Panc1 (cell line): ENCODE results near the gene PTPRE. TPM values are rescaled to one million over a fixed set of nuclear protein-coding genes. Genes with fewer than 3 reads are reported as not detected.

Source experiments
- ATAC-seq: fragments of 200-7000 bp; cut with Tn5 transposase; 2 replicates; pipeline ENCODE4 v1.9.1; 2020; ENCODE audit warnings: mild to moderate bottlenecking, moderate library complexity
- BruUV-seq: library from RNA; stranded (reverse); fragments of 400-500 nt; replicated peaks from 2 replicates; lab custom pipeline; 2021; lab: Mats Ljungman, UMichigan
- CTCF ChIA-PET: fragments of 300-600 bp; sonication (Branson Sonifier 250); formaldehyde crosslinking; loops from one replicate; lab custom pipeline; 2022; ENCODE audit warnings: antibody characterized with exemption; lab: Charles Lee
- POLR2A ChIA-PET: fragments of 300-600 bp; sonication (Branson Sonifier 250); formaldehyde crosslinking; loops from one replicate; lab custom pipeline; 2022; ENCODE audit warnings: antibody characterized with exemption; lab: Charles Lee
- DNase-seq: peaks from one replicate; pipeline ENCODE4 v3.0.0-alpha.2; 2010; ENCODE audit warnings: low read depth, low spot score
- H3K27ac ChIP-seq: 2 replicates; pipeline ENCODE4 v1.5.1; 2011; ENCODE audit warnings: mild to moderate bottlenecking, low read length, inconsistent platforms
- H3K27me3 ChIP-seq: fragments of 200-500 bp; sonication (Bioruptor generic); 2 replicates; pipeline ENCODE4 v1.6.0; 2014; ENCODE audit warnings: low read length, inconsistent platforms; ENCODE audit not compliant: control insufficient read depth, insufficient read depth
- H3K36me3 ChIP-seq: fragments of 200-500 bp; sonication (Bioruptor generic); 2 replicates; pipeline ENCODE4 v1.5.1; 2014; ENCODE audit warnings: inconsistent platforms, mild to moderate bottlenecking, low read length, moderate library complexity; ENCODE audit not compliant: control insufficient read depth, insufficient read depth
- H3K4me1 ChIP-seq: 2 replicates; pipeline ENCODE4 v1.5.1; 2011; ENCODE audit warnings: inconsistent platforms, mild to moderate bottlenecking, low read length, moderate library complexity; ENCODE audit not compliant: control insufficient read depth, insufficient read depth
- H3K4me3 ChIP-seq, 2 experiments: 2 replicates each; pipeline ENCODE4 v1.5.1; 2011 to 2012; ENCODE audit warnings: low read depth in 2 of 2, low read length in 2 of 2, mild to moderate bottlenecking in 2 of 2, inconsistent platforms in 1 of 2, moderate library complexity in 1 of 2
- H3K9me3 ChIP-seq: fragments of 200-500 bp; sonication (Bioruptor generic); 2 replicates; pipeline ENCODE4 v1.5.1; 2014; ENCODE audit warnings: low read depth, mild to moderate bottlenecking, inconsistent platforms, low read length, moderate library complexity; ENCODE audit not compliant: control insufficient read depth, insufficient read depth
- POLR2AphosphoS5 ChIP-seq: IDR thresholded peaks from 2 replicates; pipeline ENCODE4 v1.6.1; 2012; ENCODE audit warnings: mild to moderate bottlenecking, low read depth, low read length, moderate library complexity
- SIN3A ChIP-seq: IDR thresholded peaks from 2 replicates; pipeline ENCODE4 v1.6.1; 2012; ENCODE audit warnings: low read depth, mild to moderate bottlenecking, low read length, moderate library complexity, borderline replicate concordance; ENCODE audit not compliant: insufficient read depth
- TCF7L2 ChIP-seq: IDR thresholded peaks from 2 replicates; pipeline ENCODE4 v1.6.1; 2011; ENCODE audit warnings: mild to moderate bottlenecking, low read depth, low read length, inconsistent platforms
- in situ Hi-C: cut with HindIII; loops from 2 replicates; pipeline ENCODE4 v1.10.0; 2016; ENCODE audit warnings: low sequenced_read_pairs, low pct_unique_long_range_greater_than_20kb
- intact Hi-C: fragments of 100-400 bp; cut with micrococcal nuclease; formaldehyde crosslinking; loops from one replicate; pipeline ENCODE4 v1.10.0; 2022; ENCODE audit not compliant: unreplicated experiment
- total RNA-seq: library from RNA; stranded (reverse); gene quantifications from one replicate; pipeline ENCODE4 v1.2.1, GENCODE V29; 2021; ENCODE audit not compliant: unreplicated experiment
- TF ChIP-seq, protein P1 (sequence below), 2 experiments: IDR thresholded peaks; 2 replicates each; pipeline ENCODE4 v1.6.1; 2011 to 2012; ENCODE audit warnings: low read depth in 2 of 2, control low read depth in 1 of 2, low read length in 1 of 2, mild to moderate bottlenecking in 1 of 2, moderate library complexity in 1 of 2; ENCODE audit not compliant: insufficient read depth in 1 of 2
- TF ChIP-seq, protein P2 (sequence below): fragments of 450-650 bp; IDR thresholded peaks from 2 replicates; pipeline ENCODE4 v1.5.1; 2017; ENCODE audit warnings: mild to moderate bottlenecking

Gene PTPRE
- total RNA-seq, 1 experiment from 2014 or later = 0.44 TPM

DNA sequence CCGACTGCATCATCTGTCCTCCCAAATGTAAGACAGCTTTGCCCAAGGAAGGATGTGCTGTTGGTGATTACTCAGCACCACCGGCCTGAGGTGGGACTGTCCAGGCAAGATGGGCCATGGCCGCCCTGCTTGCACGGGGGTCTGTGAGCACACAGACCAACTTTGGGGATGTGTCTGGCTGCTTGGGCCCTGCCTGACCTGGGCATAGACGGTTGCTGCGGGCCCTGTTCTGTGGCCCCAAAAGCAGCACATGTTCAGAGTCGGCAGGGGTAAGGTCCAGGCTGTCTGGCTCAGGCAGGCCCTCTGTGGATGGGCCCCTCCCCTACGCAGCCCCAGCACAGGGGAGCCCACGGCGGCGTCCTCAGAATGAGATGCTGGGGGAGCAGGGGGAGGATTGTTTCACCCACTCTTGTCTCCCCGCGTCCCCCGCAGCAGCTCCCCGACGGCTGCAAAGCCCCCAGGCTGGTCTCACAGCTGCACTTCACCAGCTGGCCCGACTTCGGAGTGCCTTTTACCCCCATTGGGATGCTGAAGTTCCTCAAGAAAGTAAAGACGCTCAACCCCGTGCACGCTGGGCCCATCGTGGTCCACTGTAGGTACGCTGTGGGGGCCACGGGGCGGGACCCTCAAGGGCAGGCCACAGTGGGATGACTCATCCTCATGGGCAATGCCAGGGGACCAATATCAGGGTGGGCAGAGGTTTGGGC, 160.9 kb downstream of the PTPRE start:
- H3K9me3 ChIP-seq = no peaks in the 10 kb centered on the region
- ChIA-PET CTCF (no interaction called here), POLR2A (no interaction called here)
- intact Hi-C loops (loop anchor here (5.0 kb wide), 1 partner anchor 351 kb away; no protein-coding TSS in a partner anchor), in situ Hi-C loops (no loop called here)
- H3K27ac ChIP-seq = no peak overlapping the region
- no peak for DNase-seq
- TF ChIP-seq, protein P1, sequence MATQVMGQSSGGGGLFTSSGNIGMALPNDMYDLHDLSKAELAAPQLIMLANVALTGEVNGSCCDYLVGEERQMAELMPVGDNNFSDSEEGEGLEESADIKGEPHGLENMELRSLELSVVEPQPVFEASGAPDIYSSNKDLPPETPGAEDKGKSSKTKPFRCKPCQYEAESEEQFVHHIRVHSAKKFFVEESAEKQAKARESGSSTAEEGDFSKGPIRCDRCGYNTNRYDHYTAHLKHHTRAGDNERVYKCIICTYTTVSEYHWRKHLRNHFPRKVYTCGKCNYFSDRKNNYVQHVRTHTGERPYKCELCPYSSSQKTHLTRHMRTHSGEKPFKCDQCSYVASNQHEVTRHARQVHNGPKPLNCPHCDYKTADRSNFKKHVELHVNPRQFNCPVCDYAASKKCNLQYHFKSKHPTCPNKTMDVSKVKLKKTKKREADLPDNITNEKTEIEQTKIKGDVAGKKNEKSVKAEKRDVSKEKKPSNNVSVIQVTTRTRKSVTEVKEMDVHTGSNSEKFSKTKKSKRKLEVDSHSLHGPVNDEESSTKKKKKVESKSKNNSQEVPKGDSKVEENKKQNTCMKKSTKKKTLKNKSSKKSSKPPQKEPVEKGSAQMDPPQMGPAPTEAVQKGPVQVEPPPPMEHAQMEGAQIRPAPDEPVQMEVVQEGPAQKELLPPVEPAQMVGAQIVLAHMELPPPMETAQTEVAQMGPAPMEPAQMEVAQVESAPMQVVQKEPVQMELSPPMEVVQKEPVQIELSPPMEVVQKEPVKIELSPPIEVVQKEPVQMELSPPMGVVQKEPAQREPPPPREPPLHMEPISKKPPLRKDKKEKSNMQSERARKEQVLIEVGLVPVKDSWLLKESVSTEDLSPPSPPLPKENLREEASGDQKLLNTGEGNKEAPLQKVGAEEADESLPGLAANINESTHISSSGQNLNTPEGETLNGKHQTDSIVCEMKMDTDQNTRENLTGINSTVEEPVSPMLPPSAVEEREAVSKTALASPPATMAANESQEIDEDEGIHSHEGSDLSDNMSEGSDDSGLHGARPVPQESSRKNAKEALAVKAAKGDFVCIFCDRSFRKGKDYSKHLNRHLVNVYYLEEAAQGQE (IDR thresholded peaks at IDR 0.05; ENCODE audit: insufficient read depth in 1 of 2, low read depth in 2 of 2, low read length in 1 of 2) = no peak
- TF ChIP-seq TCF7L2 = no peak
- TF ChIP-seq, protein P2, sequence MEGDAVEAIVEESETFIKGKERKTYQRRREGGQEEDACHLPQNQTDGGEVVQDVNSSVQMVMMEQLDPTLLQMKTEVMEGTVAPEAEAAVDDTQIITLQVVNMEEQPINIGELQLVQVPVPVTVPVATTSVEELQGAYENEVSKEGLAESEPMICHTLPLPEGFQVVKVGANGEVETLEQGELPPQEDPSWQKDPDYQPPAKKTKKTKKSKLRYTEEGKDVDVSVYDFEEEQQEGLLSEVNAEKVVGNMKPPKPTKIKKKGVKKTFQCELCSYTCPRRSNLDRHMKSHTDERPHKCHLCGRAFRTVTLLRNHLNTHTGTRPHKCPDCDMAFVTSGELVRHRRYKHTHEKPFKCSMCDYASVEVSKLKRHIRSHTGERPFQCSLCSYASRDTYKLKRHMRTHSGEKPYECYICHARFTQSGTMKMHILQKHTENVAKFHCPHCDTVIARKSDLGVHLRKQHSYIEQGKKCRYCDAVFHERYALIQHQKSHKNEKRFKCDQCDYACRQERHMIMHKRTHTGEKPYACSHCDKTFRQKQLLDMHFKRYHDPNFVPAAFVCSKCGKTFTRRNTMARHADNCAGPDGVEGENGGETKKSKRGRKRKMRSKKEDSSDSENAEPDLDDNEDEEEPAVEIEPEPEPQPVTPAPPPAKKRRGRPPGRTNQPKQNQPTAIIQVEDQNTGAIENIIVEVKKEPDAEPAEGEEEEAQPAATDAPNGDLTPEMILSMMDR = no peak
- no peak for TF ChIP-seq POLR2AphosphoS5
- no peak for TF ChIP-seq SIN3A
- no TSS peak for BruUV-seq
- peaks cover 4% of the 10 kb centered on the region; the same call in 1 of the 2 replicates for H3K4me1 ChIP-seq
- ATAC-seq = no peak
- no peaks in the 10 kb centered on the region for H3K36me3 ChIP-seq
- H3K4me3 ChIP-seq = no peak overlapping the region
- no peaks in the 10 kb centered on the region for H3K27me3 ChIP-seq

DNA sequence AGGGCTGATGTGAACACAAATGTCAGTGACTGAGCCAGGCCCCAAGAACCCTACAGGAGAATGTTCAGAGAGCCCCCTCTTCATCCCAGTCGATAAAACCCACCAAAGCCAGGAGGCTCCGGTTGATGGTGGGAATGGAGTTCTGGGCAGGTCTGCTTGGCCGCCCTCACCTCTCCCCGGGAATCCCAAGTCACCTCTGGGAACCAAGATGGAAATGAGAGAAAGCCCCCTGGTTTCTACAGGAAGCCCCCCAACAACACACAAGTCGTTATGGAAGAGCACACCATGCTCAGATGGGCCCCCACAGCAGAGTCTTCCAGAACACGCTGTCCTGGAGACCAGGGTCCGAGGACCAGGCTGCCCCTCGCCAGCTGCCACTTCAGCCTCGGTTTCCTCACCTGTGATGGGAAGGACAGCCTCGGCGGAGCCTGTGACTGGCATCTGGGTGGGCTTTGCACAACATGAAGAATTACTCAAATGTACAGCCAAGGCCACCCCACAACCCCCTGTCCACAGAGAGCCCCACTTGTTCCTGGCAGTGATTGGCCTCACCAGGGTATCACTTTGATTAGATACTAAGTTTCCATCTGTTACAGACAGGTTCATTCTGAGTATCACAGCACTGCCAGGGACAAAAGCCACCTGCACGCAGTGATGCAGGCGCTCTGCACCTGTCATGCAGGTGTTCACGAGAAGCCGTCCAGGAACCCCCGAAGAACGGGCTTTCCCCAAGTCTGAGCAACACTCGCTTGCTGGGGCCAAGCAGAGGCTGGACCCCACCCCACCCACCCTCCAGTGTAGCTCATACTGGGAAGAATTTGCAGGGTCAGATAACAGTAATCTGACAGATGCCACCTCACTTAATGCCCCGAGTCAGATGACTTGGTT, 161.7 kb downstream of the PTPRE start:
- Histone ChIP-seq H3K4me1 (peaks cover 4% of the 10 kb centered on the region; the same call in 1 of the 2 replicates), H3K27ac (no peak overlapping the region), H3K36me3 (no peaks in the 10 kb centered on the region), H3K4me3 (no peak overlapping the region), H3K9me3 (no peaks in the 10 kb centered on the region), H3K27me3 (no peaks in the 10 kb centered on the region)
- TF ChIP-seq, protein P2 = no peak
- TF ChIP-seq POLR2AphosphoS5 (no peak), SIN3A (no peak), TCF7L2 (no peak)
- TF ChIP-seq, protein P1 (IDR thresholded peaks at IDR 0.05; ENCODE audit: insufficient read depth in 1 of 2, low read depth in 2 of 2, low read length in 1 of 2) = no peak
- CTCF ChIA-PET = interaction anchor here (0.6 to 1.9 kb wide), 7 partner anchors 12 to 708 kb away, joined by 3 to 16 read pairs (median 5); partner anchors contain the start of gene PTPRE
- intact Hi-C loops = loop anchor here (1.0 to 5.0 kb wide), 3 partner anchors 33 to 351 kb away; no protein-coding TSS in a partner anchor
- POLR2A ChIA-PET = no interaction called here
- in situ Hi-C loops = no loop called here
- no peak for ATAC-seq
- no TSS peak for BruUV-seq
- DNase-seq = no peak
